HTERT RPE-1 (cell line): ENCODE results near the gene ADCY5.
"Not testable (repeated sequence)": the region's sequence is repeated elsewhere in the genome, so short reads cannot be mapped to it uniquely, and the experiment has no call there.

Experiments used
- in situ Hi-C: fragments of 300-500 bp; cut with MboI; formaldehyde crosslinking; loops from 4 replicates; pipeline ENCODE4 v1.14.3; 2020; ENCODE audit warnings: low sequenced_read_pairs

The ADCY5 gene

DNA sequence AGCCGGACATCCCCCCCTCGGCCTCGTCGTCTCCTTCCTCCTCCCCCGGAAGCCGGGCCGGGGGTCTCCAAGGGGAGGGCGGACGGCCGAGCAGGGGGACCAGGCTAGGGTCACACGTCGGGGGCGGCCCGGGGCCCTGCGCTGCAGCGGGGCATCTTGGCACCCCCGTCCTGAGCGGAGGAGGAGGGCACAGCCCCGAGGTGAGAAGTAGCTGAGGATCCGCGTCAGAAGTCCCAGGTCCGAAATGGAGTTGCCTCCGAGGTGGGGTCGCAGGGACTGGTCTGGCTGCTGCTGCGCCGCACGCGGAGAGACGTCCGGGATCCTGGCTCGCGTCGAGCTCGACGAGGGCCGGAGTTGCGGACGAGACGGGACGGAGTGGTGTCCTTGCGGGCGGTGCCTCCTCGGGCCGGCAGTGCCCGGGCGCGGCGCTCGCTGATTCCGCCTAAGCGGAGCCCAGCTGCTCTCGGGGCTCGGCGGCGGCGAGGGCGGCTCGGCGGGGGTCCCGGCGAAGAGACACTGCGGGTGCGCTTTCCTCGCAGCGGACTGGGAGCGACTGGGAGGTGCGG is at the start of gene ADCY5:
Gene ADCY5 (minus strand): TSS at position 555 of the 566 bp plus-strand sequence. CDS start 545 bp downstream, at position 10.
- in situ Hi-C loops, result no loop called here

- in situ Hi-C loops, result no loop called here
Observed at GRCh38 chr3:123493912-123494311, 45.0 kb upstream of the ADCY5 start.

GRCh38 chr3:123491966-123492587 is 43.2 kb upstream of the ADCY5 start:
- in situ Hi-C loops, result no loop called here

DNA sequence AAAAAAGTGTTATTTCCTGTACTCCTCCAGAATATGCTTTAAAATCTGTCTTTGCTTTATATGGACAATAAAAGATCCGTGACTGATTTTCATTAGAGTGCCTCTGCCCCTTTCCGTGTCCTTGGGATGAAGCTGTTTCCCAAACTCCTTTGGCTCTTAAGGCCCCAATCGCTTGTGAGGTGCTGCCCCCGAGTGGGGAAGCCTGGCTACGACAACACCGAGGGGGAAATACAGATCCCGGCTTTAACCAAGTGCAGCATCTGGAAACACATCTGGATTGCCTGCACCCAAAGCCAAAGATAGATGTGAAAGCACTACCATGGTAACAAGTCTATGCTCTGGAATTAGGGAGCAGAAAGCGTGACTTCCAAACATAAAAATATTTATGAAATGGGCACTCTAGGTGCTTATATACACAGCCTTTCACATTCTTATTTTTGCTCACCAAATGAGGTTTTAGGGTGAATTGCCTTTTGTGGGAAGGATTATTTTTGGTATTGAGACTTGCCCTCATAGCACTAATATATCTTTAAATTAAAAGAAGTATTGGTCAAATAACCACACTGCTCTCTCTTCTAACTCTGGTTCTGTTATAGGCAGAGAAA is 40.6 kb upstream of the ADCY5 start:
- in situ Hi-C loops, result no loop called here

DNA sequence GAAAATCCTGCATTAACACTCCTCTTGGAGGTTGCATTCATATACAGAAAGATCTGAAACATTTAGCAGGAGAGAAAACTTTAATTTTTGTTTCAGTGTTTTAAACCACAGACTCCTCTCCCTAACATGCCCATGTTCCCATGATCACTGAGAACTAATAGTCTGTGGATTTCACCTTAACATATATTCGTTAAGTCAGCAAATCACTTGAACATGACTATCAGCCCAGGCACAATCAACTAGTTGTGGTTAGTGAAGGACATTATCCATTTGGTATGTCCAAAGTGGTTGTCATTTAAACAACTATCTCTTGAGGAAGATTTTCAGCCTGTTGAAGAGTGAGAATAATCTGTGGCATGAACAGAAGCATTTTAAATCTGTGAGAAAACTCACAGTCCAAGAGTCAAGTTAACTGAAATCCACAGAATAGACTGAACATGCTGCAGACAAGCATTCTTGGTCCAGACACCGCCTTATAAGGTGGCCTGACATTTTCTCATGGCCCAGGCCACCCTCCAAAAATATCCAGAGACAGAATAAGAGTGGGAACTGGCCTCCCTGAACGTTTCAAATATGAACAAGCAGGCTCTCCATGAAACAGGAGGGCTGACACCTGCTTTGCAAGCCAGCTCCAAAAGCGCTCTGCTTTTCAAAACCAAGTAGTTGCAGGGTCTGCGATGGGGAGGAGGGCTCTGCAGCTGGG is 39.9 kb upstream of the ADCY5 start:
- in situ Hi-C loops, result no loop called here

- in situ Hi-C loops, result not testable (repeated sequence)
Observed at GRCh38 chr3:123487063-123487462, 38.2 kb upstream of the ADCY5 start.

DNA sequence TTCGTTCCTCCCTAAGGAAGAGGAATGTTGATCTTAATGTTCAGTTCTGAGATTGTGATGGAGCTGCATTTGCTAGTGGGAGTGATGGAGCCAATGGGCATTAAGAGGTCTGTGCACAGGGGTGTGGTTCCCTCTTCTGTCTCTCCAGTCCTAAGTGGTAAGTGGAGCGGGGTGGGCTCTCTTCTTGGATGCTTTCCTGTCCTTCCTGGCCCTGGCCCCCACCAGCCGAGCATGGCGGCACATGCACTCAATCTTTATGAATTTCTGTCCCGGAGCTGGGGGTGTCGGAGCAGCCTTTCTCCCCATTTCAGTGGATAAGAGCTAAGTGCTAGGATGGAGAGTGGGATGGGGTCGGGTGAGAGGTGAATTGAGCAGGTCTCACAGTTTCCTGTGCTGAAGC is 37.6 kb upstream of the ADCY5 start:
- in situ Hi-C loops, result no loop called here

GRCh38 chr3:123485551-123485950 is 36.7 kb upstream of the ADCY5 start:
- in situ Hi-C loops, result no loop called here

DNA sequence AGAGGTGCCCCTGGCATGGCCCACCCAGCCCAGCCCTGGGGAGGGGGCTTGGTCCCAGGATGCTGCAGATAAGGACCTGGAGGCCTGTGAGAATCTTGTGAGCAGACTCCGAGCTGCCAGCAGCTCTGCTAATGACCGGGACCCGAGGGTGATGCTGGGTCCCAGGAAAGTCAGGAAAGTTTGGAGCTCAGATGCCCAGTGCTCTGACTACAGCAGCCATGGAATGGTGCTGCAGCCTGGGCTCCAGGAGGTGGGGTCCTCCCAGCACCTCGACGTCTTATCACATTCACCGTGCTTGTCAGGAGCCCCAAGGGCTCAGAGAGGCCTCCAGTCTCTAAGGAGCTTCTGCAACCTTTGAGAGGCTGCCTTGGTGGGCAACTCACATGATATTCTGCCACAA is 34.3 kb upstream of the ADCY5 start:
- in situ Hi-C loops, result no loop called here

DNA sequence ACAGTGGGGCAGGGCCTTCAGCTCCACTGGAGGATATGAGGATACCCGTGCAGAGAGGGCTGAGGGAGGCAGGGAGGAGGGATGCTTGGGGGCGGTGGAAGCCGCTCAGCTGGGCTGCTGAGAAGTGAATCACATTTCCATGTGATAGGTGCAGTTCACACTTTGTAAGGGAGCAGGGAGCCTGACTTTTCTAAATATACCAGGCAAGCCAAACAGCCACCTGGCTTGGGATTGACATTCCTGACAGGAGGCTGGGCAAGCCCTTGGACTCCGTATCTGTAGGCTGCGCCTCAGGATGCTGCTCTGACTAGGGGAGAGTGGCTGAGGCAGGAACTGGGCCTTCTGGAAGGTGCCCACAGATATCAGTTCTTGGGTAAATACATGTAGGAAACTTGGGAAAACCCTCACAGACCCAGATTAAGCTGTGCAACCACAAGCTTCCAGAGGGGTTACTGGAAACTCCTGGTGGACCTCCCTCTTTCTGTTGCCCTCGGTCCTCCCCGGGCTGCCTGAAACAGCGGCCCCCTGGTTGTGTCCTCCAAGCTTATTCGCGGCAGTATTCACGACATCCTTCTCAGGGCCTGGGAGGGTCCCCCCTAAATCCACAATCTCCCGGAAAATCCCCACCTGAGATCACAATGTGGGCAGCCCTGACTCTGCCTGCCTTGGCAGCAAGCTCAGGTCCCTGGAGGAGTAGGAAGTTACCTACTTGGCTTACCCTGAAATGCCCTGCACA is 33.0 kb upstream of the ADCY5 start:
- in situ Hi-C loops, result no loop called here

- in situ Hi-C loops, result no loop called here
Observed at GRCh38 chr3:123481071-123481470, 32.2 kb upstream of the ADCY5 start.

DNA sequence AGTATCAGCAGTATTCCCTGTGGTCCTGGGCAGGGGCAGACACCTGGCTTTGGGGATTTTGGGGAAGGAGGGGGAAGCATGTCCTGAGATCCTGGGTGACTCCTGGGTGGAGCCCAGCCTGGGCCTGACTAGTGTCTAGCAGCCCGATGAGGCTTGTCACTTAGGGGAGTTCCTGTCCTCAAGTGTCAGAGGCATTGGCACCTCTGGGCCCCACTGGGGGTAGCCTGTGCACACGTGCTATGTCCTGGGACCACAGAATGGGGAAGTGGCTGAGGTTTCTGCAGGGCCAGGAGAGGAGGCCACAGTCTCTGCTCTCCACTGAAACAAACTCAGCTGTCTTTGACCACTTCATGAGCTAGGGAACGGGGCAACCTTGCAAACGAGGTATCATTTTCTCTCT is 31.5 kb upstream of the ADCY5 start:
- in situ Hi-C loops, result no loop called here

DNA sequence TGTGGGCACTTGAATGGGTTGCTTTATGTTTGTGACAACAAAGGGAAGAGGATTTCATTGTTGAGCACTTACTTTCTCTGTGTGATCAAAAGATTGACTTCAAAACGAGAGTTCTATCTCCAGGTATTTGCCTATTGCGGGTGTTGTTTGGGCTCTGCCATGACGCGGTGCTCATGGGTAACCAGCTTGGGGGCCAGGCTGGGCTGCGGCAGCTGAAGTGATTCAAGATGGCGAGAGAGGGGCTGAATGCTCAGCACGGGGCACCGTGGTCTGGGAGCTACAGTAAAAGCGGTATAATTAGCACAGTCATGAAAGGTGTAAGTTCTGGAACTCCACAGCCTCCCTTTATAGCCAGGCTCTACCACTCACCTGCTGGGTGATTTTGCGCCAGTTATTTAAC is 31.0 kb upstream of the ADCY5 start:
- in situ Hi-C loops, result no loop called here

GRCh38 chr3:123478314-123478713 is 29.4 kb upstream of the ADCY5 start:
- in situ Hi-C loops, result no loop called here

DNA sequence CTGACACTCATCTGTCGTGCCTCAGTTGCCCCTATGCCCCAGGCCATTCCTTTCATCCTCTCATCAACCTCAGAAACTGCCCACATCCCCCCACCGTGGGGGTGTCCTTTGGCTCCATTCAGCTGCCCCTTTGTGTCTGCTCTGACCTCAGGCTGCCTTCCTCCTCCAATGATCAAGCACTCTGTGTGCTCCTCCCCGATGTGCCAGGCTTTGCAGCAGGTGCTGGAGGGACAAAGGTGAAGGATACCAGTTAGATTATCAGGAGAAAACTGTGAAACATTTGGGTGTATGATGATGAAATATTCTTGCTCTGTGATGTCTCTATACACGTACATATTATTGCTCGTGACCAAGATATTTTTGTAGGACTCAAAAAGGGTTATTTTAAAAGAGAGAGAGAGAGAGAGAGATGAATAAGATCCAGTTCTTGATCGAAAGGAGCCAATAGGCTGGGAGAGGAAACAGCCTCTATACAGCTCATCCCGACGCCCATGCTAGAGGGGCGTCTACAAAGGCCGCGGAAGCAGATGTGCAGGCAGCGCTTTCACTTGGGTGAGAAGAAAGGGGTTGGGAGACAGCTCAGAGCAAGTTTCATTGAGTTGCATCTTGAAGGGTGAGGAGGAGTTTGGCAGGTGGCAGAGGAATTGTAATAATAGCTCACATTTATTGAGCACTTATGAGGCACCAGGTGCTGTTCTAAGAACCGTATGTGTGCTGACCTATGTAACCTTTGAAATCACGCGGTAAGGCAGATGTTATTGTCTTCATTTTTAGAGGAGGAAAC is 28.3 kb upstream of the ADCY5 start:
- in situ Hi-C loops, result no loop called here

- in situ Hi-C loops, result no loop called here
Observed at GRCh38 chr3:123475786-123476185, 26.9 kb upstream of the ADCY5 start.

- in situ Hi-C loops, result no loop called here
Observed at GRCh38 chr3:123471106-123471505, 22.2 kb upstream of the ADCY5 start.

DNA sequence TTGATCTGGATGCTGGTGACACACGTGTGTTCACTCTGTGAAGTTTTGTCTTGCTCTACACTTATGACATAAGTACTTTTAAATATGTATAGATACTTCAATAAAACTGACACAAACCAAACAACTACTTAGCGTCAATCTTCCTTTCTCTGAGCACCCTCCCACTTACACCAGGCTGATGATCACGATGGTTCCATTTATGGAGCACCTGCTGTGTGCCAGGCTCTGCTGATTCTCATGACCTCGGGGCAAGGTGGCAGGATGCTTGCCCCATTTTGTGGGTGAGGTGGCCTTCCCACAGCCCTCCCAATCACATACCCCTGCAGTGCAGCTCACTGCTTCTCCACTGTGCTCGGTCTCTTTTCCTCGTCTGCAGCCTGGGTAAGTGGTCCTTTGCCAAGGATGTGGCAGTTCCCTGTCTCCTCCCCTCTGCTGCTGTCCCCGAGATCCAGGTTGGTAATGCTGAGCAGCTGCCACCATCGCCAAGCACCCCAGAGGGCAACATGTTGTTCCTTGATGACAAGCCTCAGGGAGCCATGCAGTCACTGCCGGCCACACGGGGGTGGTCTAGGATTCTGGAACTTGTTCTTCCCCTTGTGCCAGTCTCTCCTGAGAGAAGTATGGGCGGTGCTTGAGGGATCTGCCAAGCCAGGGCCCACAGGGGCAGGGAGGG is 20.6 kb upstream of the ADCY5 start:
- in situ Hi-C loops, result no loop called here

DNA sequence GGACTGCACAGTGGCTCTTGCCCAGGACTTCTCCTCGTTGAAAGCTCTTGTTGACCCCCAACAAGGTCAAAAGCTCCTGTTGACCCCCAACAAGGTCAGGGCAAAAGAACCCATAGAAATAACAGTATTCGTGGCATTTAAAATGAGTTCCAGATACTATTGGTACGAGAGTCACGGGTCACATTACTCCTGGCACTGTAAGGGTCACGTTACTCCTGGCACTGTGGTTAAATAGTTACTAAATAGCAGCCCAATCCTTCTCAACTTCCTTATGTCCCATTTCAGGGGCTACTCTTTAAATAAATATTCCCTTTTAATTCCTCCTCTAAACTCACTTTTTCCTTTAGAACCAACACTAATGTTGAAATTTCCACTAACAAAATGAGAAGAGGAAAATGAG is 18.2 kb upstream of the ADCY5 start:
- in situ Hi-C loops, result no loop called here

- in situ Hi-C loops, result no loop called here
Observed at GRCh38 chr3:123464211-123464610, 15.3 kb upstream of the ADCY5 start.
